GM21737 (cell line): ENCODE results near the gene SMDT1.
"Not testable (repeated sequence)": the region's sequence is repeated elsewhere in the genome, so short reads cannot be mapped to it uniquely, and the experiment has no call there.

Experiments
- ATAC-seq: cut with Tn5 transposase; IDR thresholded peaks from one replicate; pipeline ENCODE4 v1.9.1; 2021; ENCODE audit warnings: mild to moderate bottlenecking, moderate library complexity; ENCODE audit not compliant: unreplicated experiment

The SMDT1 gene

GRCh38 chr22:42108848-42109247 is 29.3 kb downstream of the SMDT1 start:
- ATAC-seq: no peak

- ATAC-seq: no peak
Measured at GRCh38 chr22:42111798-42112197, 32.3 kb downstream of the SMDT1 start.

- ATAC-seq: not testable (repeated sequence)
Measured at GRCh38 chr22:42112793-42113192, 33.3 kb downstream of the SMDT1 start.

GRCh38 chr22:42114721-42115120 is 35.2 kb downstream of the SMDT1 start:
- no peak for ATAC-seq

GRCh38 chr22:42115420-42115830 is 35.9 kb downstream of the SMDT1 start:
- ATAC-seq: not testable (repeated sequence)

- ATAC-seq: no peak
Measured at GRCh38 chr22:42116848-42117424, 37.4 kb downstream of the SMDT1 start.

GRCh38 chr22:42120231-42121021 is 40.9 kb downstream of the SMDT1 start:
- ATAC-seq: not testable (repeated sequence)

- not testable (repeated sequence) for ATAC-seq
Measured at GRCh38 chr22:42123529-42123928, 44.0 kb downstream of the SMDT1 start.

- no peak for ATAC-seq
Measured at GRCh38 chr22:42127606-42128005, 48.1 kb downstream of the SMDT1 start.

- ATAC-seq: not testable (repeated sequence)
Measured at GRCh38 chr22:42128007-42128406, 48.5 kb downstream of the SMDT1 start.

- not testable (repeated sequence) for ATAC-seq
Measured at GRCh38 chr22:42128776-42129694, 49.5 kb downstream of the SMDT1 start.

- not testable (repeated sequence) for ATAC-seq
Measured at GRCh38 chr22:42130182-42130581, 50.7 kb downstream of the SMDT1 start.

- not testable (repeated sequence) for ATAC-seq
Measured at GRCh38 chr22:42130639-42131431, 51.3 kb downstream of the SMDT1 start, which contains the start of gene CYP2D6. CYP2D6 (minus strand) TSS chr22:42130810; CDS start chr22:42130791, 19 bp downstream.

GRCh38 chr22:42131562-42131961 is 52.1 kb downstream of the SMDT1 start:
- no peak for ATAC-seq

- no peak for ATAC-seq
Measured at GRCh38 chr22:42132457-42132856, 53.0 kb downstream of the SMDT1 start.
